GM18868 (cell line): ENCODE results near the gene NKTR.
"Not testable (repeated sequence)": the region's sequence is repeated elsewhere in the genome, so short reads cannot be mapped to it uniquely, and the experiment has no call there.

Source experiments
- ATAC-seq: cut with Tn5 transposase; IDR thresholded peaks from one replicate; pipeline ENCODE4 v1.9.1; 2021; ENCODE audit warnings: mild to moderate bottlenecking, moderate library complexity; ENCODE audit not compliant: unreplicated experiment

The NKTR gene

GRCh38 chr3:42600111-42600957 lies at the start of gene NKTR:
NKTR (plus strand) TSS chr3:42600686; CDS start chr3:42601007, 321 bp downstream.
- ATAC-seq = peak; percentile 80

GRCh38 chr3:42552830-42553229 lies 47.7 kb upstream of the NKTR start:
- ATAC-seq = no peak

DNA sequence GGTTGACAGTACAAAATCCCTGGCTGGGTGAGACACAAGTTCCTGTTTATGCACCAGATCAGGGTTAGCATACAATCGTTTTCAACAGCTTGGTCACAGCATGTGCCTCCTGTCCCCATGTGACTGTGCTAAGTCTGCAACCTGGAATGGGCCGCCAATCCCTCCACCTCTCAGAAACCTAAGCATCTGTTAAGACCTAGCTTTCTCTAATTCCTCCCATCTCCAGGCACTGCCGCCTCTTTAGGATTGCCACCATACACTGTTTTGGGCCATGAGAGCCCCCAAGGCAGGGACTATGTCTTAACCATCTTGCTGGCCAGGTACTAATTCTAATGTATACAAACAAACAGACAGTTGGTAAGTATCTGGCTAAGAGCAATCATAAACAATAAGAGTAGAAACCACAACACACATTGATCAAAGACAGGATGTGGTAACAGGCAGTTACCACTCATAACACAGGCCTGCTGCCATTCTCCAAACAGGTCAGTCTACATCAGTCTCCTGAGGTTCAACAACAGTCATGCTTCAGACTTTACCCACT lies 44.3 kb upstream of the NKTR start:
- ATAC-seq = no peak

GRCh38 chr3:42556817-42557216 lies 43.7 kb upstream of the NKTR start:
- ATAC-seq = not testable (repeated sequence)

DNA sequence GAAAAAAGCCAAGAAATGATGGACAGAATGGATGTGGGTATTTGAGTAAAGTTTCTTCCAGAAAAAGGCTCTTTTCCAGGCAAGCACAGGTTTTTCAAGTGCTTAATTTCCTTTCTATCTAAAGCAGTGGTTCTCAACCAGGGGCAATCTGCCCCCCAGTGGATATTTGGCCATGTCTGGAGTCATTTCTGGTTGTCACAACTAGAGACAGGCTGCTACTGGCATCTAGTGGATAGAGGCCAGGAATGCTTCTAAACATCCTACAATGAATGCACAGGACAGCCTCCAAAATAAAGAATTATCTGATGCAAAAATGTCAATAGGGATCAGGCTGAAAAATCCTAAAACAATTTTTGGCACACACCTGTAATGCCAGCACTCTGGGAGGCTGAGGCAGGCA lies 42.6 kb upstream of the NKTR start:
- no peak for ATAC-seq

DNA sequence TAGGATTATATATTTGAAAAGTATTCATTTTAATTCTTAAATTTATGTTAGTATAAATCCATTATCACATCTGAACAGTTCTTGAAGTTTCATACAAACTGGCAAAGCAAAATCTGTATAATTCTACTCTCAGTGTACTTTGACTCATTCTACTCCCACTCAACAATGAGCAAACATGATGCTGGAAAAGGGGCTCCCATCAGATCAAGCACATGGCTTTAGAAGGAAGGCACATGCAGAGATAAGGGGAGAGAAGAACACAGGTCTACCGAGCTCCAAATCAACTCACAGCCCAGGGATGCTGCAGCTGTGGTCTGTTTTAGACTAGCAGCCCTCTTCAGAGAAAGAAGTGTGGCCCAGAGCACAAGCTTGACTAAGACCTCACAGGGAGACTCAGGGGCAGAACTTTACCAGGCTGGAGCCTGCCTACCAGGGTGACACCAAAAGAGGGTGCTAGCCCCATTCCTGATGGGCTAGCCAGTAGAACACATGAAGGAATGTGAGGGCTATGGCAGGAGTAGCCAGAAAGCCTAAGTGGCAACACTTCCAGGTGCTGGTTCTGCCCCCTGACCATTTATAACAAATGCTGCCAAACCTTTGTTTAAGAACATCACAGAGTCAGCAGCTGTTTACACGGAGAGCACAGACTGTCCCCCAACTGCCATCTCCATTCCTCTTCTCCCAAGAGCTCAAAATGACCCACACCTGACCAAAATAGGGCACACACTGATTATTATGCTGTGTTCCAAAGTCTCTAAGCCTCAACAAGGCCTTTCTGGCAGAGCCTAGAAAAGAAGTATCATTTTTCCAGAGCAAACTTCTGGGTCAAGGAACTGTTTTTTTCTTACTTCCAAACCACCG lies 38.2 kb upstream of the NKTR start:
- ATAC-seq = no peak

GRCh38 chr3:42569593-42570142 lies 30.8 kb upstream of the NKTR start:
- ATAC-seq = no peak

- no peak for ATAC-seq
Measured at GRCh38 chr3:42572278-42572677, 28.2 kb upstream of the NKTR start.

DNA sequence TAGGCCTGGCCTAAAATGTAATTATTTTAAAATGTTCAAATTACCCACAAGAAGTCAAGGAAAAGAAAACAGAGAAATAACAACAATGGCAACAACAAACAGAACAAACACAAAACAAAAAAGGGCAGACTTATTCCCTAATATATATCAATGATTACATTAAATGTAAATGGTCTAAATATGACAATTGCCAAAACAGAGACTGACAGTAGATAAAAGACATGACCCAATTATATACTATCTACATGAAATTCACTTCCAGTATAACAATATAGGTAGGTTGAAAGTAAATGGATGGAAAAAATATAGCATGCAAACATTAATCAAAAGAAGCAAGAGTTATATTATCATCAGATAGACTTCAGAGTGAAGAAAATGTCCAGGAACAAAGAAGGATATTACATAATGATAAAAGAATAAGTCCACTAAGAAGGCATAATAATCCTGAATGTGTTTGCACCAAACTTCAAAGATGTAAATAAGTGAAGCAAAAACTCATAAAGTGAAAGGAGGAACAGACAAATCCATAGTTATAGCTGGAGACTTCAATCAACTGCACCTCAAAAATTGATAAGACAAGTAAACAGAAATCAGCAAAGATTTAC lies 25.2 kb upstream of the NKTR start:
- ATAC-seq = no peak

DNA sequence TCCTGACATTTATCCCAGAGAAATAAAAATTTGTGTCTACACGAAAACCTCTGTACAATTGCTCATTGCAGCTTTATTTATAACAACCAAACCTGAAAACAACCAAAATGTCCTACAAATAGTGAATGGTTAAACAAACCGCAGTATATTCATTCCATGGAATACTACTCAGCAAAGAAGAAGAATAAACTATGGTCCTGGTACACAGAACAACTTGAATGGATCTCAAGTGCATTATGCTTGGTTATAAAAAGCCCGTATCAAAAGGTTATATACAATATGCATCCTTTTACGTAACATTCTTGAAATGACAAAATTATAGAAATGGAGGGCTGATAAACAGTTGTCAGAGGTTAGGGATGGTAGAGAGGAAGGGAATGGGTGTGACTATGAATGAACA lies 22.4 kb upstream of the NKTR start:
- no peak for ATAC-seq

GRCh38 chr3:42579346-42579745 lies 21.1 kb upstream of the NKTR start:
- not testable (repeated sequence) for ATAC-seq

GRCh38 chr3:42581400-42581708 lies 19.1 kb upstream of the NKTR start:
- no peak for ATAC-seq

GRCh38 chr3:42581709-42582473 lies 18.6 kb upstream of the NKTR start, which contains the start of gene SEC22C:
SEC22C (minus strand) TSS chr3:42581967; CDS start chr3:42569046, 12,921 bp downstream.
- peak; percentile 94 for ATAC-seq

DNA sequence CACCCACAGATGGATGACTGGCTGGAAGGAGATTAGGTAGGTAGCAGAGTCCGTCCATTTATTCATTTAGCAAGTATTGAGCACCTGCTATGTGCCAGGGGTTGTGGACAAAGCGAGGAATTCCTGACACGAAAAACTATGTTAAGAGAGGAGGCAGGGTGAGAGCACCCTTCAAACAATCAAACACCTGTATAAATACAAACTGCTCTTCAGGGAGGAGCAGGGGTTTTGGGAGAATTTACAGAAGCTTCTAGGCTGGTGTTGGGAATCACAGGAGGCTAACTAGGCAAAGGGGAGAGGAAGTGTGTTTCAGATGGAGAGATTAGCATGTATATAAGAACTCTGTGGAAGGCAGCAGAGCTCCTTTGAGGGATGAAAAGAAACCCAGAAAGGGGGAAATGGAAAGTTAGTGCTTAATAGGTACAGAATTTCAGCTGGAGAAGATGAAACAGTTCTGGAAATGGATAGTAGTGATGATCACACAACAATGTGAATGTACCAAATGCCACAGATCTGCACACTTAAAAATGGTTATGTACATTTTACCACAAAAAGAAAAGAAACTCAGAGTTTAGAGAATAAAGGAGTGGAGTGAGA lies 17.9 kb upstream of the NKTR start:
- no peak for ATAC-seq

DNA sequence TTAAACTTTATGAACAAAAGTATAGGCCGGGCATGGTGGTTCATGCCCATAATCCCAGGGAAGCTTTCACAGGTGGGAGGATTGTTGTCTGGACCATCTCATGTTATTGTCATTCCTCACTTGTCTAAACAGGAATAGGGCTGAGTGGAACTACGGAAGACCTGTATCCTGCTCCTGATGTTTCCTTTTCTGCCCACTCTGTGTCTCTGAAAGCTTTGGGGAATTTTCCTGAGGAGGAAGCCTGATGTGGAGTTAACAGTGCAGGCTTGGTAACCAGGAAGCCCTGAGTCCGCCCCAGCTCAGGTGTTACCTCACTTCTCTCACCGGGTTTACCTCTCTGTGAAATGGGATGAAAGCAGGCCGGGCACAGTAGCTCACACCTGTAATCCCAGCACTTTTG lies 11.9 kb upstream of the NKTR start:
- no peak for ATAC-seq

DNA sequence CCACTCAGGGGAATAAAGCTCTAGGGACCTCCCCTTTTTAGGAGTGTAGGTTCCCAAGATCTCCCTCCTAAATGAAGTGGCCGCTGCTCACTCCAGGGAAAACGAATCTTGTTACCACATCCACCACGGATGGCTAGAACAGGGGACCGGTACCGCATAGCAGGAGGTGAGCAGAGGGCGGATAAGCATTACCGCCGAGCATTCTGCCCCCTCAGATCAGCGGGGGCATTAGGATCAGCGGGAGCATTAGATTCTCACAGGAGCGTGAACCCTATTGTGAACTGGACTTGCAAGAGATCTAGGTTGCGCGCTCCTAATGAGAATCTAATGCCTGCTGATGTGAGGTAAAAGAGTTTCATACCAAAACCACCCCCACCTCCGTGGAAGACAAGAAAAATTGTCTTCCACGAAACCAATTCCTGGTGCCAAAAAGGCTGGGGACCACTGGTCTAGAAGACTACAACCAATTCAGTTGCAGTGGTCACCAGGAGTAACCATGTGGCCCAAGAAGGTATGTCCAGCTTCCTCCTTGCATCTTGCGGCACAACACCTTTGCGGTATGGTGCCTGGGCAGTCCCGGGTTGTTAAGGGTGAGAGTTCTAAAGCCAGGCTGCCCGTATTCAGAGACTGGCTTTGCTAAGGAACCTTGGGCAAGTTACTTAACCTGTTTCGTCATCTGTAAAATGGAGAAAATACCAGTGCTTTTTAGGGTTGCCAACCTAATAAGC lies 10.9 kb upstream of the NKTR start:
- no peak for ATAC-seq

DNA sequence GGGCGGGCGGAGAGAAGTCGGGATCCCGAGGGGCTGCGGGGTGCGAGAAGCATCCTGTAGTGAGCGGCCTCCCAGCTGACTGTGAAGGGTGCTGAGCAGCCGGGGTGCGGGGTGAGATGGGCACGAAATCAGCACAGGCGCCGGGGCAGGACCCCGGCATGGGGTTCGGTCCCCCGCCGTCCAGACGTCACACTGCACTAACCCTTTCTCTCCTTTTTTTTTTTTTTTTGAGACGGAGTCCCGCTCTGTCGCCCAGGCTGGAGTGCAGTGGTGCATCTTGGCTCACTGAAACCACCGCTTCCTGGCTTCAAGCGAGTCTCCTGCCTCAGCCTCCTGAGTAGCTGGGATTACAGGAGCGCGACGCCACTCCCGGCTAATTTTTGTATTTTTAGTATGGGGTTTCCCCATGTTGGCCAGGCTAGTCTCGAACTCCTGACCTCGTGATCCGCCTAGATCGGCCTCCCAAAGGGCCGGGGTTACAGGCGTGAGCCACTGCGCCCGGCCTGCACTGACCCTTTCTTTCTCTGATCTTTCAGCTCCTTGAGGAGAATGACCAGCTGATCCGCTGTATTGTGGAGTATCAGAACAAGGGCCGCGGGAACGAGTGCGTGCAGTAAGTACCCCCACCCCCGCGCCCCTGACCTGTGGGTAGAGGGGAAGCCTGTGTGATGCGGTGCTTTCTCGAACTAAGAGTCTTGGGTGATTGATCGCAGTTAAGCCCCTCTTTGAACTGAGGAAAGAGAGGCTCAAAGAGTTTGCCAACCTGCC lies 9.3 kb upstream of the NKTR start:
- no peak for ATAC-seq

- ATAC-seq = no peak
Measured at GRCh38 chr3:42591811-42592210, 8.7 kb upstream of the NKTR start.
